Measurements from ENCODE around the gene MYO5C.

DNA sequence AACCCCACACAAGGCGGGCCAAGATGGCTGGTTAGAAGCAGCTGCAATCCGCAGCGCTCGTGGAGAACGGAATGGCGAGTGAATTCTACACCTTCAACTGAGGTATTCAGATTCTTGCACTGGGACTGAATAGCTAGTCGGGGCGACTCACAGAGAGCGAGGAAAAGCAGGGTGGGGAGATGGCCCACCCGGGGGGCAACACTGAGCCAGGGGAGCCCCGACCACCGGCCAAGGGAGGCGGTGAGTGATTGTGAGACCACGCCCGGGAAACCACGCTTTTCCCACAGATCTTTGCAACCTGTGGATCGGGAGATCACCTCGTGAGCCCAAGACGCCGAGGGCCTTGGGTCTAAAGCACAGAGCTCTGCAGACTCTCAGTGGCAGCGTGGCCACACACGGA lies 132.7 kb downstream of the MYO5C start:
- TF ChIP-seq, protein P1, sequence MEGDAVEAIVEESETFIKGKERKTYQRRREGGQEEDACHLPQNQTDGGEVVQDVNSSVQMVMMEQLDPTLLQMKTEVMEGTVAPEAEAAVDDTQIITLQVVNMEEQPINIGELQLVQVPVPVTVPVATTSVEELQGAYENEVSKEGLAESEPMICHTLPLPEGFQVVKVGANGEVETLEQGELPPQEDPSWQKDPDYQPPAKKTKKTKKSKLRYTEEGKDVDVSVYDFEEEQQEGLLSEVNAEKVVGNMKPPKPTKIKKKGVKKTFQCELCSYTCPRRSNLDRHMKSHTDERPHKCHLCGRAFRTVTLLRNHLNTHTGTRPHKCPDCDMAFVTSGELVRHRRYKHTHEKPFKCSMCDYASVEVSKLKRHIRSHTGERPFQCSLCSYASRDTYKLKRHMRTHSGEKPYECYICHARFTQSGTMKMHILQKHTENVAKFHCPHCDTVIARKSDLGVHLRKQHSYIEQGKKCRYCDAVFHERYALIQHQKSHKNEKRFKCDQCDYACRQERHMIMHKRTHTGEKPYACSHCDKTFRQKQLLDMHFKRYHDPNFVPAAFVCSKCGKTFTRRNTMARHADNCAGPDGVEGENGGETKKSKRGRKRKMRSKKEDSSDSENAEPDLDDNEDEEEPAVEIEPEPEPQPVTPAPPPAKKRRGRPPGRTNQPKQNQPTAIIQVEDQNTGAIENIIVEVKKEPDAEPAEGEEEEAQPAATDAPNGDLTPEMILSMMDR (IDR thresholded peaks at IDR 0.05) = no peak
- TF ChIP-seq POLR2A (IDR thresholded peaks at IDR 0.05) = no peak

Measured in adrenal gland (tissue), 5 donors.